KBM-7 (cell line): ENCODE results near the gene TCTA.
A peak's percentile ranks its signal among the peaks of the same experiment; 100 is the strongest.
"Not testable (repeated sequence)": the region's sequence is repeated elsewhere in the genome, so short reads cannot be mapped to it uniquely, and the experiment has no call there.

Experiments used
- DNase-seq: peaks from one replicate; pipeline ENCODE4 v3.0.0-alpha.2; 2015
- in situ Hi-C: fragments of 300-500 bp; cut with MboI; formaldehyde crosslinking; loops from 2 replicates; pipeline ENCODE4 v1.14.3; 2020; ENCODE audit warnings: low sequenced_read_pairs, low pct_unique_long_range_greater_than_20kb, mixed read lengths

The TCTA gene, protein sequence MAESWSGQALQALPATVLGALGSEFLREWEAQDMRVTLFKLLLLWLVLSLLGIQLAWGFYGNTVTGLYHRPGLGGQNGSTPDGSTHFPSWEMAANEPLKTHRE

DNA sequence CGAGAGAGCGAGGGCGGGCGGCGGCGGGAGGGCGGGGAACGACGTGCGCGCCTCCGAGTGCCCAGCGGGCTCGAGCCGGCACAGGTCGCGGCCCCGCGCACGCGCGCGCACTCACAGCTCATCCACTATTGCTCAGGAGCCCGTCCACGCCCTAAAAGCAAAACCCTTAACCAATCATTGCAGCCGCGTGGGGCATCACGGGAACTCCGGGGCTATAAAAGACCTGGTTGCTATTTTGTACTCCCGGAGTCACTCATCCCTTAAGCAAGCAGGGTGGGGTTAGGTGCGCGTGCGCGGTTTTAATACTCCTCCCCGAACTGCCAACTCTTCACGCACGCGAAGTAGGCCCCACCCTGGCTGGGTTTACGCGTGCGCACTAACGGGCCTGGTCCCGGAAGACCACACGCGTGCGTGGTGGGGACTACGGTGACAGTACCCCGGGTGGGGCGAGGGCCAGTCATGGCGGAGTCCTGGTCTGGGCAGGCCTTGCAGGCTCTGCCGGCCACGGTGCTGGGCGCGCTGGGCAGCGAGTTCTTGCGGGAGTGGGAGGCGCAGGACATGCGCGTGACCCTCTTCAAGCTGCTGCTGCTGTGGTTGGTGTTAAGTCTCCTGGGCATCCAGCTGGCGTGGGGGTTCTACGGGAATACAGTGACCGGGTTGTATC lies at the start of gene TCTA, which contains the start of gene RHOA:
Gene TCTA (plus strand): TSS at position 456 of the 664 bp plus-strand sequence. CDS start 4 bp downstream, at position 460.
Gene RHOA (minus strand): TSS at position 9 of the 664 bp plus-strand sequence. CDS start 36,387 bp downstream, outside the sequence.
- peak; percentile 100 for DNase-seq
- in situ Hi-C loops, result no loop called here

DNA sequence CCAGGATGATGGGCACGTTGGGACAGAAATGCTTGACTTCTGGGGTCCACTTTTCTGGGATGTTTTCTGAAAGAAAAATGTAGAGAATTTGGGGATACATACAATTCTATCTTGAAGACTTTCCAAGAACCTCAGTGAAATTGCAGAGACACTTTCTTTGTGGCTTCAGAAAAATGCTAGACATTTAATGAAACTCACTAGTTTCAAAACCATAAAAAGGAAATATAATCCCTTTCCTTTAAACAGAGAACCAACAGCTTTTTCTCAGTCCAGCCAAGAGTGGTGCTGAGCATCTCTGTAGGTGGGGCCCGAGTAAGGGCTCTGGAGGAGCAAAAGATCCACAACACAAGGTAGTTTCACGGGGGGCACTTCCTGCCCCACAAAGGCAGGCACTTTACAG lies 49.7 kb upstream of the TCTA start:
- in situ Hi-C loops, result no loop called here
- no peak for DNase-seq

DNA sequence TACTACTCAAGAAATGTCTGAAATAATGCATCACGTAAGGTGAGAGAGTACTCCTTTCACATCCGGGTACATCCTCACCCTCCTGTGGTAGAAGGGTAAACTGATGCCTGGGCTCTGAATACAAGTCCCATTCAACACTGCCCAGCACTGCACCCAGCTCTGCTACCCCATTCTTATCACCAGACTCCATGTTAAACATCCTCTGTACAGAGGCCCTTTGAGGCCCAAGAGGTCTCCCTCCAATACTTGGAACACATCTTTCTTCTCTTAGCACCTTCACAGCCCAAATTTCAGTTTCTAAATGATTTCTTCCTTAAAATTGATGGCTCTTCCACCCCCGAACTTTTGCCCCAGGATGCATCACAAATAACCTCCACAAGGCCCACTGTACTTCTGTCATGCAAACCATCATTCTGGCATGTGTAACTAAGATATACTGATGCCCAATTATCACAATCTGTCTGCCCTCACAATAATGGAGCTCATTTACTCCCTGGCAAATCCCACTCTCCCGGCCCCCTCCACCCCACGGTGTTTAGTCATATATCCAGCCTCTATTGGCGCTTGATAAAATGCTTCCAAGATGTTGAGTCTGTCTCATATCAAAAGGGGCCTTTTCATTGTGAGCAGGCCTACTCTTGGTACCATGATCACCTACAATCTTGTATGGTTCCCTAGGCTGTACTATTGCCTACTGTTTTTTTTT lies 41.5 kb upstream of the TCTA start:
- no peak for DNase-seq
- in situ Hi-C loops, result no loop called here

DNA sequence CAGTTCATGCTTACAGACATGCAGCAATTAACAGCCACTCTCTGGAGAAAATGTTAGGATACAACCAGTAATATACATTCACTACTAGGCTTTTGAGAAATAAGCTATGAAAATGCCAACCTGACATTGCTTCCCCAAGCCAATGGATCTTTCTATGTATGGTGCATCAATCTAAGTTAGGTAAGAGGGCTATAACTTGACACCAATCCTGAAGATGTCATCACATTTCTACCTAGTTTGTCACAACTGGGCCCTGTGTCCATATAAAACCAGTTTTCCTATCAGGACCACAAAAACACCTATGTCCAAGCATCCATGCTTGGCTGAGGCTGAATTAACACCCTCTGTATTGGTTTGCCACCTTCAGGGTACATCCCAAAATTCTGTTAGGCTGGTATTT lies 40.3 kb upstream of the TCTA start:
- in situ Hi-C loops, result no loop called here

DNA sequence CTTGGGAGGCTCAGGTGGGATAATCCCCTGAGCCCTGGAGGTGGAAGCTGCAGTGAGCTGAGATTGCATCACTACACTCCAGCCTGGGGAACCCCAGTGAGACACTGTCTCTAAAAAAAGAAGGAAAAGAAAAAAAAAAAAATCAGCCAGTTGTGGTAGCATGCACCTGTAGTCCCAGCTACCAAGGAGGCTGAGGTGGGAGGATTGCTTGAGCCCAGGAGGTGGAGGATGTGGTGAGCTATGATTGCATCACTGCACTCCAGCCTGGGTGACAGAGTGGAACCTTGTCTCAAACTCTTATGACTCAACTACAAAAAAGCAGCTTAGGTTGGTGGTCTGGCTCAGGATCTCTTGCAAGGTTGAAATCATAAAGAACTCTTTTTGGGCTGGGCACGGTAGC lies 34.7 kb upstream of the TCTA start:
- peak; percentile 72 for DNase-seq
- in situ Hi-C loops, result no loop called here

More for the DNA sequence above, 40.3 kb upstream of the TCTA start:
- DNase-seq, result no peak

DNA sequence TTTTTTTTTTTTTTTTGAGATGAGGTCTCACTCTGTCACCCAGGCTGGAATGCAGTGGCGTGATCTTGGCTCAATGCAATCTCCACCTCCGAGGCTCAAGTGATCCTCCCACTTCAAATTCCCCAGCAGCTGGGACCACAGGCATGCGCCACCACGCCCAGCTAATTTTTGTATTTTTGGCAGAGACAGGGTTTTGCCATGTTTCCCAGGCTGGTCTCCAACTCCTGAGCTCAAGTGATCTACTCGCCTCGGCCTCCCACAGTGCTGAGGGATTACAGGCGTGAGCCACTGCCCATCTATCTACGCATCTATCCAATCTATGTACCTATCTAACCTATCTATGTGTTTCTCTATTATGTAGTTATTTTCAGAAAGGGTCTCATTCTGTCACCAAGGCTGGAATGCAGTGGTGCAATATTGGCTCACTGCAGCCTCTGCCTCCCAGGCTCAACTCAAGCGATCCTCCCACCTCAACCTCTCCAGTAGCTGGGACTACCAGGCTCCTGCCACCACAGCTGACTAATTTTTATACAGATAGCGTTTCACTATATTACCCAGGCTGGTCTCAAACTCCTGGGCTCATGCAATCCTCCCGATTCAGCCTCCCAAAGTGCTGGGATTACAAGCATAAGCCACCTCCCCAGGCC lies 33.9 kb upstream of the TCTA start:
- in situ Hi-C loops, result no loop called here
- no peak for DNase-seq

DNA sequence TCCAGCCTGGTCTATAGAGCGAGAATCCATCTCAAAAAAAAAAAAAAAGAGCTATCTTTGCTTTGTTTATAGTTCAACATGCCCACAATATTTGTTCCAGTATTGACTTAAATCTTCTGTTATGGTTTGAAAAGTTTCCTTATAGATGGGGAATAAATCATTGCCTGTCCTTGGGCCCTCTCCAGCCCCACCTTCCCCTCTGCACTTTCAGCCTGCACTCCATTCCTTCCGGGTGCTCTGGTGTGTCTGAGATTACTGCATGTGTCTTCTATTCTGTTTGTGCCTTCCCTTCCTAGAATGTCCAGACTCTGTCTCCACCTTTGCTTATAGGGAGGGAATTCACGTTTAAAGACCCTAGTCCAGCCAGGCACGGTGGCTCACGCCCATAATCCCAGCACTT lies 28.8 kb upstream of the TCTA start:
- in situ Hi-C loops, result no loop called here
- DNase-seq, result no peak

DNA sequence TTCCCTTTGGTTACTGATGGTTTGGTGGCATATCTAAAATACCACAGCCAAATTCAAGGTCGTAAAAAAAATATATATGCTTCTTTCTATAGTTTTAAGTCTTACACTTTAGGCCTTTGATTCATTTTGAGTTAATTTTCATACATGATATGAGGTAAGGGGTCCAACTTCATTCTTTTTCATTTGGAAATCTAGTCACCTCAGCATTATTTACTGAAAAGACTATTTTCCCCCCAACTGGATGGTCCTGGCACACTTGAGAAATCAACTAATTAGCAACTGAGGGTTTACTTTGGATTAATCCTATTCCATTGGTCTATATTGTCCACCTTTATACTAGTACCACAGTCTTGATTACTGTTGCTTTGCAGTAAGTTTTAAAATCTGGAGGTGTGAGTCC lies 26.6 kb upstream of the TCTA start:
- no peak for DNase-seq
- in situ Hi-C loops, result no loop called here

DNA sequence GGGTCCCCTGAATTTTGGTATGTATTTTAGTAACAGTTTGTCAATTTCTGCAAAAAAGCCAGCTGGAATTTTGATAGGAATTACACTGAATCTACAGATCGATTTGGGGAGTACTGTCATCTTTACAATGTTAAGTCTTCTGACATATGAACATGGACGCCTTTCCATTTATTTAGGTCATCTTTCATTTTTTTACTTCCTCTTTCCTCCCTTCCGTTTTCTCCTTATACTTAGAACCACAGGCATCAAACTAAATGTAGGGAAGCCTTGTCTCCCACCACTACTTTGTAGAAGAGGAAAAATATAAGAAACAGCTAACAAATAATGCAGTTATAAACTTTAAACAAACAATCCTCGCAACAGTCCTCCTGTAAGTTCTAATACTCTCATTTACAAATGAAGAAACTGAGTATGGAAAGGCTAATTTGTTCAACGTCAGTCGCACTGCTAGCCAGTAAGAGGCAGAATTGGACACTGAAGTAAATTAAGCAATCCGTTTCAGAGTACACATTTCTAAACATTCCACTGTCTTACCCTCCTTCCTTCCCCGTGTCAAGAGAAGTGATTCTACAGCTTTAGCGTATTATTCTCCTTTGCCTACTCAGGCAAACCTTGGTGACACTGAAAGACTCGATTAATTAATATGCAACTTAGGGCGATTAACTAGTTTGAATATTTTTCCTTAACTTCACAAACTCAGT lies 26.0 kb upstream of the TCTA start:
- peak; percentile 82 for DNase-seq
- in situ Hi-C loops, result no loop called here

DNA sequence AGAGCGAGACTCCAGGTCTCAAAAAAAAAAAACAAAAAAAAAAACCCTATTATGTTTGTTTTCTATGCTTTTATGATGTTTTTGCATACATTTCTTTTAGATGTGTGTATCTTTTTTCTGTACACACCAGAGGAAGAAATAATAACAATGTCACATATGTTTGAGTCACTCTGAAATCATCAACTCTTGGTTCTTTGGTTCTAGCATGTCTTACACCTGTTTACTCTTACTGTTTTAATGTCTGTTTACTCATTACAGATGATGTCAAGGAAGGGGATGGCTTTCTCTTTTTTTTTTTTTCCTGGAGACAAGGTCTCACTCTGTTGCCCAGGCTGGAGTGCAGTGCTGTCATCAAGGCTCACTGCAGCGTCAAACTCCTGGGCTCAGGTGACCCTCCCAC lies 24.5 kb upstream of the TCTA start:
- in situ Hi-C loops, result no loop called here

DNA sequence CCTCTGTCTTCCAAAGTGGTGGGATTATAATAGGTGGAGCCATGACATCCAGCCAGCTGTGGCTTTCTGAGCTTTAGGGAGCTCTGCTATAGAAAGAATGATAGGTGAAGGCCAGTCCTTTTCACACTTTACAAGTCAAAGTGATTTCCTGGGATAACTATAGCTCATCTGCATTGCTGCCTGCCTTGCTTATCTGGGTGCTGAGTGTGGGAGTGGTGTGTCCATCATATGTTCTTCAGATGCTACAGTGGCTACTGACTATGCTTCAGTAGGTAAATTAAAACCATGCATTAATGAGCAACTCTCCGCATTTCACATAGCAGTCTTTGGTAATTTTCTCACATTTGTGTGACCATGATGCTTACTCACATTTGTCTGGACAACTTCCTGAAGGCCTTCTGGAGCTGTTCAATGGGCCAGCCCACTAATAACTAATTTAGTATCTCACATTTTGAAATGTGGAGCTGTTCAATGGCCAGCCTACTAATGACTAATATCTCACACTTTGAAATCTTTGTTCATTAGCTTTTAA lies 23.9 kb upstream of the TCTA start:
- DNase-seq, result no peak
- in situ Hi-C loops, result no loop called here

More for the DNA sequence above, 24.5 kb upstream of the TCTA start:
- no peak for DNase-seq

DNA sequence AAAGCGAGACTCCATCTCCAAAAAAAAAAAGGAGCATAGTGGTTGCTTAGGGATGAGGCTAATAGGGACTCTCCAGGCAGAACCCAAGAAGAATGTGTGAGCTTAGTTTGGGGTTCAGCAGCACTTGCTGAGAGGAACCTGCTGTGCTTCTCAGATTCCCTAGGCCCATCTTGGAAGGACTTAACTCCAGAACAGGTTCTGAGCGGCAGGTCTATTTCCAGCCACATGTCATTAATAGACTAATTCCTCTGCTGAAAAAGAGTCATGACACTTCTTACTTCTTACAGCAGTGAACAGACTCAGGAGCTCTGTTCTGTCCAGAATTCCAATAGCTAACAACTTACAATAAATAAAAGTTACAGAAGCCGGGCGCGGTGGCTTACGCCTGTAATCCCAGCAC lies 22.9 kb upstream of the TCTA start:
- DNase-seq, result no peak
- in situ Hi-C loops, result no loop called here

DNA sequence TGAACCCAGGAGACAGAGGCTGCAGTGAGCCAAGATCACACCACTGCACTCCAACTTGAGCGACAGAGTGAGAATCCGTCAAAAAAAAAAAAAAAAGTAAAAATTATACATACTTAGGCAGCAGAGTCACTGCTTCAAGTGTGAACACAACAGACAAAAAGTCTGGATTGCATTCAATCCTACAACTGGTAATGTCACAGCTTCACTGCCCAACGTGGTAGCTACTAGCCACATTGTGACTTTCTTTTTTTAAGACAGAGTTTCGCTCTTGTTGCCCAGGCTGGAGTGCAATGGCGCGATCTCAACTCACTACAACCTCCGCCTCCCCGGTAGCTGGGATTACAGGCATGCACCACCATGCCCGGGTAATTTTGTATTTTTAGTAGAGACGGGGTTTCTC lies 20.9 kb upstream of the TCTA start:
- in situ Hi-C loops, DNase-seq: not testable (repeated sequence)

DNA sequence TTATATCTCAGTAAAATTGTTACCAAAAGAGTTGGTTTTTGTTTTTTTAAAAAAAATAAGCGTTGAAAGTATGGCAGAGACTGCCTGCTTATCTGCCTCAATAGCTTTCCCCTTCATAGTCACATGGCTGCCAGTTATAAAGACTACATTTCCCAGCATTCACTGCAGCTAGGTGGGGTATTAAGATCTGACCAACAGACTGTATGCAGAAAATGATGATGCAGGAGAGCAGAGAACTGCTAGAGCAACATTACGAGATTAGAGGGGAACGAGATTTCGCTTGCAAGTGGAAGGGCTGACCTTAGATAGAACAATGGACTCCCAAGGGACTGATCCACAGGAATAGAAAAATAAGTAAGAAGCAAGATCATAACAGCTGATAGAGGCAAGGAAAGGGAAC lies 14.8 kb upstream of the TCTA start:
- in situ Hi-C loops, result no loop called here
- no peak for DNase-seq

DNA sequence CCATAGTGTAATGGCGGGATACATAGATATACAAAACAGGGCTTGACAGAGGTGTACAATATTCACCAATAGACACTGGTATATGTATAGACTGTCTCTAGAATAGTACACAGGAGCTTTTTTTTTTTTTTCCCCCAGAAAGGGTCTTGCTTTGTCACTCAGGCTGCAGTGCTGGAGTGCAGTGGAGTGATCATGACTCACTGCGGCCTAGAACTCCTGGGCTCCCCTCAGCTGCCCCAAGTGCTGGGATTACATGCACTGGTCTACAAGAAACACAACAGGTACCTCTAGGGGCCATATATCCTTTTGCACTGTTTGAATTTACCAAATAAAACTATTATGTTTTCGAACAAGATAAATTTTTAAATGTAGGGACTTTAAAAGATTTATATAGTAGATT lies 12.8 kb upstream of the TCTA start:
- in situ Hi-C loops, result no loop called here
- DNase-seq, result no peak

DNA sequence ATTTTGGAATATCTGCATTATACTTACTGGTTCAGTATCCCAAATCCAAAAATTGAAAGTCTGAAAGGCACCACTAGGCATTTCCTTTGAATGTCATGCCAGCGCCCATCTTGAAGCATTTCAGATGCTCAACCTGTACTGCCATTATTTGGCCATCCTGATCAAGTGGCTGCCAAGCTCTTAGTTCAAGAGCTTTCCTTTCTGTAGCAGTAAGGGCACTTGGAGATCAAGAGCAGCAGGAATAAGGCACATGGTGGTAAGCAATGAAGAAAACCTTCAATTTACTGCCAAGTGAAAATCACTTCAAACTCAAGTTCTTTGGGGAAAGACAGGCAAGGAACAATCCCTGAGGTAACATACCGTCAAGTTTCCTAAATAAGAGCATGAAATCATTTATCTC lies 10.5 kb upstream of the TCTA start:
- in situ Hi-C loops, result no loop called here

DNA sequence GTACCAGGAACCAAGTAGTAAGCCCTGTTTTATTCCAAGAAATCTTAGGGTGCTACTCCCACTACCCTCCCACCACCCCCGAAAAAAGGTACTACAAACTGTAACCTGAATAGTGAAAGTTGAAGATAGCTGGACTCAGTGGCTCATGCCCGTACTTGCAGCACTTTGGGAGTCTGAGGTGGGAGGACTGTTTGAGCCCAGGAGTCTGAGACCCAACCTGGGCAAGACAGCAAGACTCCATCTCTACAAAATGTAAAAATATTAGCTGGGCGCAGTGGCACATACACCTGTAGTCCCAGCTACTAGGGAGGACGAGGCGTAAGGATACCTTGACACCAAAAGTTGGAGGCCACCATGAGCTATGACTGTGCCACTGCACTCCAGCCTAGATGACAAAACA lies 8.3 kb upstream of the TCTA start:
- no peak for DNase-seq
- in situ Hi-C loops, result no loop called here

More for the DNA sequence above, 10.5 kb upstream of the TCTA start:
- DNase-seq, result no peak

DNA sequence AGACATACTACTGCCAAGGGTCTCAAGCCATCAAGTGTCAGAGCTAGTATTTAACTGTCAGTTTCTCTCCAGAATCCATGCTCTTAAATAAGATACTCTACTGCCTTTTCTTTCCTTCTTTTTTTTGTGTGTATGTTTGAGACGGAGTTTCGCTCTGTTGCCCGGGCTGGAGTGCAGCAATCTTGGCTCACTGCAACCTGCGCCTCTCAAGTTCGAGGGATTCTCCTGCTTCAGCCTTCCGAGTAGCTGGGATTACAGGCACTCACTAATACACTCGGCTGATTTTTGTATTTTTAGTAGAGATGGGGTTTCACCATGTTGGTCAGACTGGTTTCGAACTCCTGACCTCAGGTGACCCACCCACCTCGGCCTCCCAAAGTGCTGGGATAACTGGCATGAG lies 6.7 kb upstream of the TCTA start:
- in situ Hi-C loops, DNase-seq: not testable (repeated sequence)
